ENCODE results near the gene HNRNPUL2. TPM values are rescaled to one million over a fixed set of nuclear protein-coding genes. Genes with fewer than 3 reads are reported as not detected.

The HNRNPUL2 gene
- total RNA-seq, 1 experiment from 2014 or later: 36.4 TPM

- Mint-ChIP-seq H3K4me3 (ENCODE audit: unreplicated experiment) (peak overlapping the region; percentile 98), H3K27ac (ENCODE audit: low read depth, unreplicated experiment) (no peak overlapping the region), H3K4me1 (ENCODE audit: insufficient read depth, unreplicated experiment) (no peaks in the 10 kb centered on the region), H3K9me3 (ENCODE audit: unreplicated experiment) (no peaks in the 10 kb centered on the region), H3K36me3 (ENCODE audit: insufficient read depth, unreplicated experiment) (peaks cover 12% of the 10 kb centered on the region), H3K27me3 (ENCODE audit: insufficient read depth, unreplicated experiment) (no peaks in the 10 kb centered on the region)
- BruUV-seq (replicated peaks): no TSS peak
- CTCF ChIA-PET: interaction anchor here (0.7 kb wide), 1 partner anchor 31 kb away, joined by 3 read pairs; no protein-coding TSS in a partner anchor
- no peak for DNase-seq (ENCODE audit: unreplicated experiment)
- POLR2A ChIA-PET: interaction anchor here (0.6 to 6.7 kb wide), 9 partner anchors 8 to 626 kb away, joined by 3 to 127 read pairs (median 14); partner anchors contain the start of genes HNRNPUL2, NXF1, POLR2G and STX5
- TF ChIP-seq CTCF (IDR thresholded peaks at IDR 0.05; ENCODE audit: unreplicated experiment): no peak
- intact Hi-C loops (cut with micrococcal nuclease): no loop called here
Measured at GRCh38 chr11:62755086-62755615, 27.9 kb upstream of the HNRNPUL2 start.

GRCh38 chr11:62753736-62754603, 26.7 kb upstream of the HNRNPUL2 start, which contains the start of gene ZBTB3:
TSS of gene ZBTB3 (minus strand) at chr11:62754160. CDS start at chr11:62753664, 496 bp downstream.
- DNase-seq (ENCODE audit: unreplicated experiment): peak; percentile 100
- no peak for TF ChIP-seq CTCF (IDR thresholded peaks at IDR 0.05; ENCODE audit: unreplicated experiment)
- Mint-ChIP-seq H3K9me3 (ENCODE audit: unreplicated experiment) (no peaks in the 10 kb centered on the region), H3K36me3 (ENCODE audit: insufficient read depth, unreplicated experiment) (peaks cover 17% of the 10 kb centered on the region), H3K4me3 (ENCODE audit: unreplicated experiment) (peak within 1 kb of the TSS; percentile 98), H3K4me1 (ENCODE audit: insufficient read depth, unreplicated experiment) (peaks cover 3% of the 10 kb centered on the region), H3K27me3 (ENCODE audit: insufficient read depth, unreplicated experiment) (no peaks in the 10 kb centered on the region), H3K27ac (ENCODE audit: low read depth, unreplicated experiment) (peak within 1 kb of the TSS; percentile 96)
- BruUV-seq (replicated peaks): no TSS peak
- intact Hi-C loops (cut with micrococcal nuclease): loop anchor here (1.0 kb wide), 1 partner anchor 17 kb away; the partner anchor contains the start of gene TAF6L
- ChIA-PET POLR2A (interaction anchor here (0.6 to 6.7 kb wide), 46 partner anchors 9 to 1551 kb away, joined by 3 to 127 read pairs (median 5); partner anchors contain the start of genes AHNAK, B3GAT3, C11orf98 and CSKMT), CTCF (interaction anchor here (0.6 to 1.8 kb wide), 9 partner anchors 12 to 1336 kb away, joined by 3 to 9 read pairs (median 4); partner anchors contain the start of genes HNRNPUL2 and TAF6L)

DNA sequence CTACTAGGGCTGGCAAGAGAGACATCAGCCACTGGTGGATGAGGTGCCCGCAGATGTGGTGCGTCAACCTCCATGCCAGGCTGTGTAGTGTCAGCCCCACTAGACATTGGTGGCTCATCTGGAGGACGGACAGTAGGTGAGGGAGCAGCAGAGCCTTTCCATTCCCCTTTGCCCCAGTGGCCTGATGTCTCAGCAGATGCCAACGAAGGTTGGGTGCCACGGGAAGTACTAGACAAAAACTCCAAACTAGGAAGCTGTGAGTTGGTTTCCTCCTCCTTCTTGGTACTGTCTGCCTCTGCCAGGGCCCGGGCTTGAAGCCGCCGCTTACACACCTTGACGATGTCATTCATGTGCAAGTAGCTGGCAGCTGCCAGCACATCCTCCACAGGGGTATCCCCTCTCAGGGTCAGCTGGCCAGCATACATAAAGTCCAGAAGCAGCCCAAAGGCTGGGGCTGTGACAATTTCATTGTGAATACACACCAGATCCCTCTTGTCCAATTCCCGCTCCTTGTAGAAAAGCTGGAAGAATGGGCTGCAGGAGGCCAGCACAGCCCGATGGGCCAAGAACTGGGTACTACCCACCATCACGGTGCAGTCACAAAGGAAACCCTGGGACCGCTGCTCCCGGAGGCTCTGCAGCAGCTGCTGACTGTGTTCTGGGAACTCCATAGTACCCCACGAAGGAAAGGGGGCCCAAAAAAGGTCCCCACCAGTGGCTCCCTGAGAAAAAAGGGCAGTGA, 25.9 kb upstream of the HNRNPUL2 start:
- H3K36me3 Mint-ChIP-seq (ENCODE audit: insufficient read depth, unreplicated experiment): peaks cover 23% of the 10 kb centered on the region
- no peaks in the 10 kb centered on the region for H3K27me3 Mint-ChIP-seq (ENCODE audit: insufficient read depth, unreplicated experiment)
- CTCF ChIA-PET: interaction anchor here (0.6 to 1.8 kb wide), 11 partner anchors 9 to 1336 kb away, joined by 3 to 9 read pairs (median 4); partner anchors contain the start of genes HNRNPUL2, TAF6L and TMEM179B
- TF ChIP-seq CTCF (IDR thresholded peaks at IDR 0.05; ENCODE audit: unreplicated experiment): no peak
- intact Hi-C loops (cut with micrococcal nuclease): no loop called here
- H3K4me1 Mint-ChIP-seq (ENCODE audit: insufficient read depth, unreplicated experiment): peaks cover 6% of the 10 kb centered on the region
- no peak for DNase-seq (ENCODE audit: unreplicated experiment)
- H3K9me3 Mint-ChIP-seq (ENCODE audit: unreplicated experiment): no peaks in the 10 kb centered on the region
- POLR2A ChIA-PET: interaction anchor here (0.6 to 6.7 kb wide), 42 partner anchors 10 to 1552 kb away, joined by 3 to 127 read pairs (median 5); partner anchors contain the start of genes AHNAK, B3GAT3, C11orf98 and CSKMT
- peak overlapping the region; percentile 96 for H3K27ac Mint-ChIP-seq (ENCODE audit: low read depth, unreplicated experiment)
- TSS peak; percentile 79 for BruUV-seq (replicated peaks)
- H3K4me3 Mint-ChIP-seq (ENCODE audit: unreplicated experiment): peak overlapping the region; percentile 98

All from MCF 10A (cell line).